H1 (cell line): ENCODE data around the gene LIPE. TPM values are rescaled to one million over a fixed set of nuclear protein-coding genes. Genes with fewer than 3 reads are reported as not detected.

Experiments
- CTCF ChIA-PET: fragments of 300-600 bp; sonication (Branson Sonifier 250); formaldehyde crosslinking; loops from one replicate; lab custom pipeline; 2021; ENCODE audit not compliant: partially characterized antibody; lab: Charles Lee
- POLR2A ChIA-PET: fragments of 300-600 bp; sonication (Branson Sonifier 250); formaldehyde crosslinking; loops from one replicate; lab custom pipeline; 2021; ENCODE audit warnings: inconsistent platforms; ENCODE audit not compliant: partially characterized antibody; lab: Charles Lee
- DNase-seq, 2 experiments: peaks; one replicate each; pipeline versions ENCODE4 v3.0.0 to v3.0.0-alpha.2; 2010 to 2022; ENCODE audit warnings: low spot score in 2 of 2, low read depth in 1 of 2, mixed read lengths in 1 of 2
- FAIRE-seq: peaks from 2 replicates; lab custom pipeline; 2011; peaks lifted over from hg19 to GRCh38; lab: Jason Lieb, UNC
- H2AFZ ChIP-seq: 2 replicates; pipeline ENCODE4 v1.8.1; 2012; ENCODE audit warnings: low read length, inconsistent platforms
- H2AK5ac ChIP-seq: 2 replicates; pipeline ENCODE4 v1.6.1; 2013; ENCODE audit warnings: low read depth, low read length
- H2BK120ac ChIP-seq: replicated peaks from 2 replicates; pipeline ENCODE3; 2013; ENCODE audit warnings: low read depth, low read length, inconsistent platforms
- H2BK12ac ChIP-seq: 2 replicates; pipeline ENCODE4 v1.6.1; 2013; ENCODE audit warnings: low read depth, low read length
- H2BK15ac ChIP-seq: 2 replicates; pipeline ENCODE4 v1.6.1; 2013; ENCODE audit warnings: low read length
- H2BK20ac ChIP-seq: 2 replicates; pipeline ENCODE4 v1.6.1; 2013; ENCODE audit warnings: low read length
- H2BK5ac ChIP-seq: 2 replicates; pipeline ENCODE4 v1.6.1; 2013; ENCODE audit warnings: low read depth, low read length
- H3K14ac ChIP-seq: 2 replicates; pipeline ENCODE4 v1.6.1; 2013; ENCODE audit warnings: inconsistent platforms; ENCODE audit not compliant: insufficient read length
- H3K18ac ChIP-seq: 2 replicates; pipeline ENCODE4 v1.6.1; 2013; ENCODE audit warnings: low read length; ENCODE audit errors: extremely low read depth
- H3K23ac ChIP-seq: 2 replicates; pipeline ENCODE4 v1.6.1; 2013; ENCODE audit warnings: inconsistent platforms; ENCODE audit not compliant: insufficient read length
- H3K23me2 ChIP-seq: 2 replicates; pipeline ENCODE4 v1.6.1; 2013; ENCODE audit warnings: low read depth, low read length
- H3K27ac ChIP-seq: 2 replicates; pipeline ENCODE4 v1.6.1; 2011; ENCODE audit warnings: low read depth, low read length, inconsistent platforms
- H3K27me3 ChIP-seq, 4 experiments: replicated peaks in 1 of 4; 1 replicate in 1 of 4; 2 replicates in 3 of 4; pipeline versions ENCODE4 v1.6.1 to v1.8.1; 2011 to 2013; ENCODE audit warnings: low read length in 3 of 4, mild to moderate bottlenecking in 3 of 4, inconsistent platforms in 2 of 4, mixed read lengths in 2 of 4, moderate library complexity in 1 of 4; ENCODE audit not compliant: control insufficient read depth in 3 of 4, insufficient read depth in 3 of 4; ENCODE audit errors: extremely low read depth in 1 of 4
- H3K36me3 ChIP-seq, 4 experiments: 2 replicates each; pipeline versions ENCODE4 v1.6.1 to v1.8.1; 2011 to 2013; ENCODE audit warnings: mild to moderate bottlenecking in 4 of 4, low read length in 3 of 4, moderate library complexity in 2 of 4, control low read depth in 1 of 4, inconsistent platforms in 1 of 4; ENCODE audit not compliant: insufficient read depth in 4 of 4, control insufficient read depth in 2 of 4
- H3K4ac ChIP-seq: replicated peaks from 2 replicates; pipeline ENCODE3; 2013; ENCODE audit warnings: low read length, low read depth, mixed read lengths, inconsistent platforms; ENCODE audit not compliant: insufficient read length
- H3K4me1 ChIP-seq, 4 experiments: replicated peaks in 1 of 4; 1 replicate in 1 of 4; 2 replicates in 3 of 4; pipeline versions ENCODE4 v1.6.1 to v1.8.1; 2011 to 2013; ENCODE audit warnings: low read length in 3 of 4, inconsistent platforms in 2 of 4, mixed read lengths in 1 of 4; ENCODE audit not compliant: insufficient read depth in 4 of 4, control insufficient read depth in 3 of 4
- H3K4me2 ChIP-seq, 2 experiments: 2 replicates each; pipeline versions ENCODE4 v1.6.1 to v1.8.1; 2011 to 2013; ENCODE audit warnings: low read depth in 2 of 2, low read length in 2 of 2, control low read depth in 1 of 2, inconsistent platforms in 1 of 2, mild to moderate bottlenecking in 1 of 2; ENCODE audit not compliant: insufficient read depth in 1 of 2
- H3K4me3 ChIP-seq, 4 experiments: fragments of 200-600, 300-600 bp in 1 of 4; sonication (generic), shearing (Covaris generic), sonication (Bioruptor Twin) in 1 of 4; 2 replicates each; pipeline versions ENCODE4 v1.5.1 to v1.8.1; 2011 to 2016; ENCODE audit warnings: low read length in 4 of 4, low read depth in 3 of 4, control low read depth in 2 of 4, inconsistent platforms in 2 of 4, mild to moderate bottlenecking in 2 of 4, mixed read lengths in 1 of 4, moderate library complexity in 1 of 4; ENCODE audit not compliant: insufficient read depth in 2 of 4; ENCODE audit errors: extremely low read depth in 1 of 4
- H3K56ac ChIP-seq: replicated peaks from 2 replicates; pipeline ENCODE3; 2013; ENCODE audit warnings: low read depth, mild to moderate bottlenecking, mixed read lengths, low read length, inconsistent platforms; ENCODE audit not compliant: insufficient read length
- H3K79me1 ChIP-seq: 2 replicates; pipeline ENCODE4 v1.6.1; 2013; ENCODE audit warnings: low read depth, low read length, control low read depth
- H3K79me2 ChIP-seq, 2 experiments: 2 replicates each; pipeline versions ENCODE4 v1.6.1 to v1.8.1; 2012 to 2013; ENCODE audit warnings: low read length in 2 of 2, mild to moderate bottlenecking in 2 of 2, inconsistent platforms in 1 of 2; ENCODE audit not compliant: insufficient read depth in 2 of 2, control insufficient read depth in 1 of 2
- H3K9ac ChIP-seq, 4 experiments: replicated peaks in 1 of 4; 1 replicate in 1 of 4; 2 replicates in 3 of 4; pipeline versions ENCODE4 v1.6.1 to v1.8.1; 2011 to 2013; ENCODE audit warnings: low read depth in 3 of 4, low read length in 3 of 4, control low read depth in 2 of 4, mild to moderate bottlenecking in 2 of 4, moderate library complexity in 2 of 4, inconsistent platforms in 1 of 4; ENCODE audit errors: extremely low read depth in 1 of 4
- H3K9me3 ChIP-seq, 2 experiments: 2 replicates each; pipeline versions ENCODE4 v1.6.1 to v1.8.1; 2012 to 2013; ENCODE audit warnings: mild to moderate bottlenecking in 2 of 2, moderate library complexity in 2 of 2, control low read depth in 1 of 2, inconsistent platforms in 1 of 2, low read depth in 1 of 2, low read length in 1 of 2, mixed read lengths in 1 of 2; ENCODE audit not compliant: insufficient read depth in 2 of 2
- H4K20me1 ChIP-seq, 2 experiments: replicated peaks in 1 of 2; 2 replicates each; pipeline versions ENCODE3 to v1.8.1; 2011 to 2013; ENCODE audit warnings: inconsistent platforms in 2 of 2, low read length in 2 of 2, mild to moderate bottlenecking in 1 of 2; ENCODE audit not compliant: insufficient read depth in 2 of 2, control insufficient read depth in 1 of 2
- H4K5ac ChIP-seq: 2 replicates; pipeline ENCODE4 v1.6.1; 2013; ENCODE audit warnings: low read length, low read depth, mixed read lengths, inconsistent platforms; ENCODE audit not compliant: insufficient read length
- H4K8ac ChIP-seq: 2 replicates; pipeline ENCODE4 v1.8.0; 2013; ENCODE audit warnings: mild to moderate bottlenecking, moderate library complexity, low read length, inconsistent platforms; ENCODE audit not compliant: insufficient read depth; ENCODE audit errors: extremely low read depth
- H4K91ac ChIP-seq: replicated peaks from 2 replicates; pipeline ENCODE3; 2013; ENCODE audit warnings: low read length, mixed read lengths, inconsistent platforms; ENCODE audit not compliant: insufficient read length
- ASH2L ChIP-seq: fragments of 200-600, 300-600 bp; sonication (generic); IDR thresholded peaks from one replicate; pipeline ENCODE4 v1.7.1; 2017; ENCODE audit warnings: low read length
- SP2 ChIP-seq: IDR thresholded peaks from 2 replicates; pipeline ENCODE4 v1.6.1; 2012; ENCODE audit warnings: mild to moderate bottlenecking, low read length, inconsistent platforms
- WGBS, 2 experiments: shearing (Covaris generic) in 1 of 2; methylation state at CpG; one replicate each; pipeline versions ENCODE4 v1.1.6 to v1.1.7; 2013 to 2015; ENCODE audit warnings: low lambda C conversion rate in 2 of 2, mixed read lengths in 2 of 2, inconsistent platforms in 1 of 2, low coverage in 1 of 2, missing lambda C conversion rate in 1 of 2; ENCODE audit not compliant: insufficient replicate concordance in 2 of 2, insufficient coverage in 1 of 2, insufficient read length in 1 of 2; ENCODE audit errors: extremely low coverage in 1 of 2, missing lambda C conversion rate in 1 of 2; 5-methylcytosine and 5-hydroxymethylcytosine counted together
- polyA plus RNA-seq, 7 experiments: library from polyadenylated mRNA; depleted of rRNA in 3 of 7; stranded (reverse) in 5 of 7; unstranded in 2 of 7; fragments of >200 nt in 5 of 7; fragments of 200-250 nt in 2 of 7; gene quantifications; 1 replicate in 5 of 7; 2 replicates in 1 of 7; 4 replicates in 1 of 7; pipeline versions ENCODE4 v1.2.1 to v1.2.3, GENCODE V29; 2011 to 2013; ENCODE audit warnings: missing spikeins in 2 of 7, mixed read lengths in 2 of 7
- total RNA-seq: library from RNA; stranded (reverse); fragmentation: NEBNext Ultra II Directional; extraction: Animal tissue kit (Norgen Biotek cat#: 25700); gene quantifications from 2 replicates; pipeline ENCODE4 v1.2.1, GENCODE V29; 2021

LIPE gene
- total and polyA plus RNA-seq, 2 of the 8 experiments (the other 6 are each of a cell fraction or from before 2014, with no cell fraction given): 8.7 to 15.9 TPM

GRCh38 chr19:42397263-42398166 is 29.7 kb downstream of the LIPE start:
- Histone ChIP-seq H3K18ac (no peak overlapping the region; the same call in 1 of the 2 replicates), H2BK5ac (peak overlapping the region; percentile 46; the same call in 1 of the 2 replicates), H3K23ac (no peak overlapping the region), H3K23me2 (peaks cover 17% of the 10 kb centered on the region; the same call in 1 of the 2 replicates), H3K14ac (no peak overlapping the region), H3K4me3 (peak overlapping the region; percentile 81 to 89 (median 86)), H3K4ac (peak overlapping the region; percentile 94), H3K27me3 (peaks cover 0 to 3% (median 1%) of the 10 kb centered on the region in 4 experiments; a peak in 5 of 7 replicates), H3K4me1 (peaks cover 7 to 12% (median 9%) of the 10 kb centered on the region in 4 experiments; a peak in 6 of 7 replicates), H3K56ac (peak overlapping the region; percentile 88), H4K20me1 (peaks cover 0 to 15% of the 10 kb centered on the region in 2 experiments), H2BK120ac (no peak overlapping the region), H3K79me2 (peaks cover 0 to 6% of the 10 kb centered on the region in 2 experiments; a peak in 1 of 4 replicates), H3K27ac (no peak overlapping the region), H2AFZ (peak overlapping the region; percentile 87; the same call in 1 of the 2 replicates), H4K8ac (no peak overlapping the region; the same call in none of the 2 replicates), H3K79me1 (peaks cover 7% of the 10 kb centered on the region), H3K9me3 (no peaks in the 10 kb centered on the region), H4K5ac (peak overlapping the region; percentile 49), H2BK15ac (no peak overlapping the region; the same call in 1 of the 2 replicates), H2BK20ac (no peak overlapping the region), H2BK12ac (peak overlapping the region; percentile 60; the same call in 1 of the 2 replicates), H3K9ac (peak overlapping the region; percentile 54 to 93 (median 70)), H3K36me3 (no peaks in the 10 kb centered on the region), H2AK5ac (peak overlapping the region; percentile 19; the same call in 1 of the 2 replicates), H3K4me2 (peak overlapping the region; percentile 84 to 89), H4K91ac (peak overlapping the region; percentile 59)
- no peak for FAIRE-seq
- DNase-seq: no peak
- TF ChIP-seq ASH2L (peak; percentile 14), SP2 (no peak)
- WGBS, 2 experiments: 24% methylated on average over 25 of the region's 25 CpGs; no CpG with 5 or more reads in 1 of the 2 experiments
- POLR2A ChIA-PET: interaction anchor here (0.6 to 7.7 kb wide), 13 partner anchors 9 to 1638 kb away, joined by 3 to 47 read pairs (median 3); partner anchors contain the start of genes CNFN and GSK3A
- CTCF ChIA-PET: interaction anchor here (0.7 to 3.0 kb wide), 16 partner anchors 9 to 419 kb away, joined by 3 to 15 read pairs (median 3); no protein-coding TSS in a partner anchor
